Gastroesophageal sphincter (tissue), 4 donors: Measurements from ENCODE around the gene KLF15. TPM values are rescaled to one million over a fixed set of nuclear protein-coding genes. Genes with fewer than 3 reads are reported as not detected.

Experiments
- ATAC-seq: fragments of 150-250 bp; one replicate; pipeline ENCODE4 v1.9.1; 2016; ENCODE audit warnings: mild to moderate bottlenecking, moderate library complexity
- H3K27ac ChIP-seq, 4 donors: fragments of 200-600 bp; sonication (generic) in 3 of 4; 1 replicate in 3 of 4; 2 replicates in 1 of 4; pipeline ENCODE4 v1.5.1; 2016 to 2019
- H3K27me3 ChIP-seq: fragments of 200-600 bp; sonication (generic); one replicate; pipeline ENCODE4 v1.5.1; 2019
- H3K36me3 ChIP-seq, 2 donors: fragments of 200-600 bp; sonication (generic); one replicate each; pipeline ENCODE4 v1.5.1; 2019; ENCODE audit warnings: control low read depth in 1 of 2
- H3K4me1 ChIP-seq, 3 donors: fragments of 200-600 bp; sonication (generic); 1 replicate in 2 of 3; 2 replicates in 1 of 3; pipeline ENCODE4 v1.5.1; 2016 to 2019; ENCODE audit warnings: control low read depth in 2 of 3
- H3K4me3 ChIP-seq, 2 donors: fragments of 200-600 bp; sonication (generic); one replicate each; pipeline ENCODE4 v1.5.1; 2019; ENCODE audit warnings: mild to moderate bottlenecking in 1 of 2, moderate library complexity in 1 of 2
- H3K9me3 ChIP-seq, 3 donors: fragments of 200-600 bp; sonication (generic); one replicate each; pipeline ENCODE4 v1.5.1; 2017 to 2019; ENCODE audit warnings: control low read depth in 2 of 3
- EP300 ChIP-seq: sonication (generic); formaldehyde crosslinking; IDR thresholded peaks from one replicate; pipeline ENCODE4 v1.6.1; 2017; ENCODE audit warnings: antibody characterized with exemption, mild to moderate bottlenecking
- POLR2A ChIP-seq, 2 donors: fragments of 450-650 bp; IDR thresholded peaks; one replicate each; pipeline ENCODE4 v1.6.1; 2017; ENCODE audit warnings: antibody characterized with exemption in 2 of 2, mild to moderate bottlenecking in 2 of 2, moderate library complexity in 1 of 2
- POLR2AphosphoS5 ChIP-seq: sonication (generic); formaldehyde crosslinking; IDR thresholded peaks from one replicate; pipeline ENCODE4 v1.6.1; 2017; ENCODE audit warnings: antibody characterized with exemption
- WGBS, 2 donors: methylation state at CpG; one replicate each; pipeline ENCODE4 v1.1.5; 2018; ENCODE audit warnings: low coverage in 1 of 2; 5-methylcytosine and 5-hydroxymethylcytosine counted together
- total RNA-seq, 4 donors: library from RNA; depleted of rRNA; stranded (reverse); fragments of >200 nt; gene quantifications; one replicate each; pipeline ENCODE4 v1.1.0, GENCODE V29; 2016
- TF ChIP-seq, protein P1 (sequence below), 4 experiments: fragments of 200-600 bp in 2 of 4; fragments of 450-650 bp in 2 of 4; sonication (generic) in 1 of 4; IDR thresholded peaks; one replicate each; pipeline ENCODE4 v1.5.1; 2017 to 2019; ENCODE audit warnings: antibody characterized with exemption in 4 of 4, mild to moderate bottlenecking in 2 of 4, moderate library complexity in 2 of 4

KLF15 gene
- total RNA-seq, 4 donors from 2014 or later, result 69.5 to 110 (median 94.0) TPM

DNA sequence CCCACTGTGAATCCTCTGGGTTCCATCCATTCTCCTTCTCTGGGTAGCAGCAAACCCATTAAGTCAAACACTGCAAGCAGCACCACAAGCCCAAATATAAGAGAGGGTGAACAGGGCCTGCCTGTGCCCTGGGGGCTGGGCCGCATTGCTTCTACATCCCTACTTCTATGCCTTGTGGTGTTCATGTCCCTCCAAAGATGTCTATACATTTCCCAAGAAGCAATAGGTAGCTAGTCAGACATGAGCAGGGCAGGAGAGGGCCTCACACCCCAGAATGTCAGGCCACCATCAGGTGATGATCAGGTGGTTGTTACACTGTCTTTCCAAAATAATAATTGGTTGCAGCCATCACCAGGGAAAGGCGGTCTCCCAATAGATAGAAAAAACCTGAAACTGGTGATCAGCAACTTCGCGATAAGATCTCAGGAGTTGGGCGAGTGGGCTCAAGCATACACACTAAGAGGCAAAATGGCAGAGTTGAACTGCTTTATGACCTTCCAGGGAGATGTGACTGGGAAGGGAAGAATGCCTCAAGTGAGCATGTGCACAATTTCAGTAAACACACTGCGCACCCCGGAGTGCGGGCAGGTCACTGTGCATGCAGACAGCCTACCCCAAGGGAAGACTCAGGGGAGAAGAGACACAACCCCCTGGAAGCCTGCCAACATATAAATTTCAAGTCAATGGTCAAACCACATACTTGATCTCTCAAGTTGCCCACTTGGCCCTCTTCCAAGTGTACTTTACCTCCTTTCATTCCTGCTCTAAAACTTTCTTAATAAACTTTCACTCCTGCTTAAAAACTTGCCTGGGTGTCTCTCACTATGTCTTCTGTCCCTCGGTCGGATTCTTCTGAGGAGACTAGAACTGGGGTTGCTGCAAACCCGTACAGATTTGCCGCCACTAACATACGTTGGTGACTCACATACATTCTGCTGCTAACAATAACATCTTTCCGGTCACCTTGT lies 39.9 kb downstream of the KLF15 start:
- Histone ChIP-seq H3K4me3 (no peak overlapping the region), H3K27me3 (no peaks in the 10 kb centered on the region), H3K27ac (no peak overlapping the region), H3K36me3 (no peaks in the 10 kb centered on the region), H3K9me3 (no peaks in the 10 kb centered on the region), H3K4me1 (peaks cover 0 to 5% (median 0%) of the 10 kb centered on the region in 3 donors)
- ATAC-seq, result no peak
- TF ChIP-seq POLR2AphosphoS5 (no peak), EP300 (no peak), POLR2A (IDR thresholded peaks at IDR 0.05) (no peak)
- TF ChIP-seq, protein P1, sequence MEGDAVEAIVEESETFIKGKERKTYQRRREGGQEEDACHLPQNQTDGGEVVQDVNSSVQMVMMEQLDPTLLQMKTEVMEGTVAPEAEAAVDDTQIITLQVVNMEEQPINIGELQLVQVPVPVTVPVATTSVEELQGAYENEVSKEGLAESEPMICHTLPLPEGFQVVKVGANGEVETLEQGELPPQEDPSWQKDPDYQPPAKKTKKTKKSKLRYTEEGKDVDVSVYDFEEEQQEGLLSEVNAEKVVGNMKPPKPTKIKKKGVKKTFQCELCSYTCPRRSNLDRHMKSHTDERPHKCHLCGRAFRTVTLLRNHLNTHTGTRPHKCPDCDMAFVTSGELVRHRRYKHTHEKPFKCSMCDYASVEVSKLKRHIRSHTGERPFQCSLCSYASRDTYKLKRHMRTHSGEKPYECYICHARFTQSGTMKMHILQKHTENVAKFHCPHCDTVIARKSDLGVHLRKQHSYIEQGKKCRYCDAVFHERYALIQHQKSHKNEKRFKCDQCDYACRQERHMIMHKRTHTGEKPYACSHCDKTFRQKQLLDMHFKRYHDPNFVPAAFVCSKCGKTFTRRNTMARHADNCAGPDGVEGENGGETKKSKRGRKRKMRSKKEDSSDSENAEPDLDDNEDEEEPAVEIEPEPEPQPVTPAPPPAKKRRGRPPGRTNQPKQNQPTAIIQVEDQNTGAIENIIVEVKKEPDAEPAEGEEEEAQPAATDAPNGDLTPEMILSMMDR (IDR thresholded peaks at IDR 0.05), result no peak
- 89 to 93% methylated on average over 10 to 14 of the region's 14 CpGs for WGBS, 2 donors

DNA sequence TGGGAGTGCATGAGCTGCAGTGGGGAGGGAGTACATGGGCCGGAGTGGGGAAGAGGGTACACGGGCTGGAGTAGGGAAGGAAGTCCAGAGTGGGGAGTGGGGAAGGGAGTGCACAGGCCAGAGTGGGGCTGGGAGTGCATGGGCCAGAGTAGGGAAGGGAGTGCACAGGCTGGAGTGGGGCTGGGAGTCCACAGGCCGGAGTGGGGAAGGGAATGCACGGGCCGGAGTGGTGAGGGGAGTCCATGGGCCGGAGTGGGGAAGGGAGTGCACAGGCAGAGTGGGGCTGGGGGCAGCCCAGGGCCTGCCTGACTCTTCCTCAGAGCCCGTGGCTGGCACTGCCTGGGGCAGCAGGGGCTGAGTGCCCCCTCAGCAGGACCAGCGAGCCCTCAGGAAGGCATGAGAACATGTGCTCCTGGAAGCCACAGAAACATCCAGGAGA lies 40.7 kb downstream of the KLF15 start:
- WGBS, 2 donors, result 86 to 89% methylated on average over 5 to 6 of the region's 8 CpGs
- Histone ChIP-seq H3K27ac (no peak overlapping the region), H3K36me3 (no peaks in the 10 kb centered on the region), H3K9me3 (no peaks in the 10 kb centered on the region), H3K4me3 (no peak overlapping the region), H3K27me3 (no peaks in the 10 kb centered on the region), H3K4me1 (peaks cover 0 to 5% (median 0%) of the 10 kb centered on the region in 3 donors)
- no peak for ATAC-seq
- TF ChIP-seq, protein P1 (IDR thresholded peaks at IDR 0.05), result no peak

DNA sequence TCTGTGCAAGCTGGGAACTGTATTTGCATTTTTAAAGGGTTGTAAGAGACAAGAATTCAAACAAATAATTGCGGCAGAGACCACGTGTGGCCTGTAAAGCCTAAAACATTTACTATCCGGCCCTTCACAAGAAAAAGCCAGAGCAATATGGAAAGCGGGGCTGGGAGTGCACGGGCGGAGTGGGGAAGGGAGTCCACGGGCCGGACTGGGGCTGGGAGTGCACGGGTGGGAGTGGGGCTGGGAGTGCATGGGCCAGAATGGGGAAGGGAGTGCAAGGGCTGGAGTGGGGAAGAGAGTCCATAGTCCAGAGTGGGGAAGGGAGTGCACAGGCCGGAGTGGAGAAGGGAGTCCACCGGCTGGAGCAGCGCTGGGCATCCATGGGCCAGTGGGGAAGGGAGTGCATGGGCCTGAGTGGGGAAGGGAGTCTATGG lies 41.2 kb downstream of the KLF15 start:
- Histone ChIP-seq H3K27ac (no peak overlapping the region), H3K4me3 (no peak overlapping the region), H3K4me1 (peaks cover 0 to 5% (median 0%) of the 10 kb centered on the region in 3 donors), H3K9me3 (no peaks in the 10 kb centered on the region), H3K36me3 (no peaks in the 10 kb centered on the region), H3K27me3 (no peaks in the 10 kb centered on the region)
- 62 to 72% methylated on average over 5 to 12 of the region's 12 CpGs for WGBS, 2 donors
- TF ChIP-seq POLR2AphosphoS5, result no peak
- TF ChIP-seq, protein P1 (IDR thresholded peaks at IDR 0.05), result no peak
- no peak for TF ChIP-seq POLR2A (IDR thresholded peaks at IDR 0.05)
- TF ChIP-seq EP300, result no peak
- no peak for ATAC-seq

DNA sequence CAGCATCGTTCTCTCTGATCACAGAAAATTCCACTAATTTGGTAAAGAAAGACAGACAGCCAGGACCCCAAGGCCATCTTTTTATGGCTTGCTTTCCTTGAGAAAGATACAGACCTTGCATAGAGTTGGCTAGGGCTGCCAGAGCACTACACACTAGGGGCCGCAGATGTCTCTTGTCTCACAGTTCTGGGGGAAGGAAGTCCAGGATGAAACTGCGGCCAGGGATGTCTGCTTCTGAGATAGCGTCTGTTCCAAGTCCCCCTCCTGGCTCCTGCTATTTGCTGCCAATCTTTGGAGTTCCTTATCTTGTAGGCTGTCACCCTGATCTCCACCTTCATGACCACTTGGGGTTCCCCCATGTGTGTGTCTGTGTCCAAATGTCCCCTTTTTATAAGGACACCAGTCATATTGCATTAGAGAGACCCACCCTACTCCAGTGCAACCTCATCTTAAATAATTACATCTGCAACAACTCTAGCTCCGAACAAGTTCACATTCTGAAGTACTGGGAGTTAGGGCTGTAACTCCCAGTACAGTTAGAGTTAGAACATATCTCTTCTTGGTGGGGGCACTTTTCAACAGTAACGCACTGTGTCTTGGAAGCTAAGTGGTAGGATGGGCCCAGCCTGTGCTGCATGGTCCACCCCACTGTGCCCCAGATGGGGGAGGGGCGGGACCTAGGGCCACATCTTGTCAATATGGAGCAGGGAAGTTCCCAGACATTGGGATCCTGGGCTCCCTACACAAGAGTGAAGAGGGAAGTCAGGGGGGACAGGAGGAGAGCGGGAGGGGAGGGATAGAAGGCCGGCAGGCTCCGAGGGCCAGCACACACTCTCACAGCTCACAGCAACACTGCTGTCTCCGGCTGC lies 42.2 kb downstream of the KLF15 start:
- Histone ChIP-seq H3K27me3 (no peaks in the 10 kb centered on the region), H3K36me3 (no peaks in the 10 kb centered on the region), H3K9me3 (no peaks in the 10 kb centered on the region), H3K27ac (no peak overlapping the region), H3K4me1 (peaks cover 0 to 5% (median 0%) of the 10 kb centered on the region in 3 donors), H3K4me3 (no peak overlapping the region)
- 65 to 66% methylated on average over 3 to 9 of the region's 11 CpGs for WGBS, 2 donors
- TF ChIP-seq, protein P1 (IDR thresholded peaks at IDR 0.05), result no peak
- TF ChIP-seq POLR2A (IDR thresholded peaks at IDR 0.05), result no peak
- no peak for TF ChIP-seq POLR2AphosphoS5
- TF ChIP-seq EP300, result no peak
- ATAC-seq, result no peak
